GM21526 (cell line): ENCODE results near the gene XRCC4.

Experiments
- ATAC-seq: cut with Tn5 transposase; IDR thresholded peaks from one replicate; pipeline ENCODE4 v1.9.1; 2021; ENCODE audit warnings: moderate library complexity; ENCODE audit not compliant: unreplicated experiment, low FRiP score

The XRCC4 gene

GRCh38 chr5:83069096-83069799, 8.1 kb upstream of the XRCC4 start:
- ATAC-seq = no peak

- ATAC-seq = no peak
Observed at GRCh38 chr5:83071286-83072051, 5.9 kb upstream of the XRCC4 start.

GRCh38 chr5:83072966-83073365, 4.4 kb upstream of the XRCC4 start:
- no peak for ATAC-seq

DNA sequence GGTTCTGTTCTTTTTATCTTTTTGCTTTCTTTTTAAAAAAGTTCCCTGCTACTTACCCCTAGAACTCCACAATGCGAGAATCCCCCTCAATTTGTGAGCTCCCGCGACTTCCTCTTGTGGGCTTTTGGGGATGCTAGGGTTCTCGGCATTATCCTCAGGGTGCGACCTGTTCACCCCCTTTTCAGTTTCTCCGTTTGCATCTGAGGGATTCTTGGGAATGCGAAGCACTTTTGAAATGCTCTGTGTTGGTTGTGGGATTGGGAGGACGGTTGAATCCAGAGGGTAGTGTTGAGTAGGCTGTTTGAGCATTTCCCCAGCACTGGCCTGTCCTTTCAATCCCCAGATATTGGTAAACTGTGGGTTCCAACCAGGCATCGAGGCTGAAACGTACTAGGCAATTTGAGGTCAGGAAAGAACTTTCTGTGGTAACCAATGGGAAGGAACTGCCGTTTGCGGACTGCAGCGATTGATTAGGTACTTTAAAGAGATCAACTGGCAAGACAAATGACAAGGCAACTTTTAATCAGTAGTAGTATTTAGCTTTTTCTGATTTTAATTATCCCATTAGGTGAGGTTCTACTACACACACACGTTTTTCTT, 415 bp downstream of the XRCC4 start:
- ATAC-seq = peak; percentile 10

GRCh38 chr5:83082750-83083149, 5.4 kb downstream of the XRCC4 start:
- no peak for ATAC-seq

GRCh38 chr5:83084336-83084735, 7.0 kb downstream of the XRCC4 start:
- no peak for ATAC-seq

DNA sequence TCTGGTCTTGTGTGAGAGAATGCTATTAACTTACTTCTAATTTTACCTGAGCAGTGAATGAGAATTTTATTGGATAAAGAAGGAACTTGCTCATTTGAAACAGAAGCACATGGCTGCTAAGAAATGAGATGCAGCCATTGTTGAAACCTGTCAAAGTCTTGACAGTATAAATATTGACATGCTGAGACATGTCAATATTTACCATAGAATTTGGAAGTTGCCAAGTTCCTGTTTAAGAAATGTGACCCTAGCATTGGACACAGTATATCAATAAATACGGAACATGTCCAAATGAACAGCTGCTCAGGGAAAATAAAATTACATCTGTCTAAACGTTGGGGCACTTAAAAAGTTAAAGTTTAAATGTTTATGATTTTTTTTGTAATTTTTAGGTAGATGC, 7.8 kb downstream of the XRCC4 start:
- no peak for ATAC-seq

- no peak for ATAC-seq
Observed at GRCh38 chr5:83090169-83090568, 12.8 kb downstream of the XRCC4 start.

- ATAC-seq = no peak
Observed at GRCh38 chr5:83092619-83093018, 15.3 kb downstream of the XRCC4 start.

DNA sequence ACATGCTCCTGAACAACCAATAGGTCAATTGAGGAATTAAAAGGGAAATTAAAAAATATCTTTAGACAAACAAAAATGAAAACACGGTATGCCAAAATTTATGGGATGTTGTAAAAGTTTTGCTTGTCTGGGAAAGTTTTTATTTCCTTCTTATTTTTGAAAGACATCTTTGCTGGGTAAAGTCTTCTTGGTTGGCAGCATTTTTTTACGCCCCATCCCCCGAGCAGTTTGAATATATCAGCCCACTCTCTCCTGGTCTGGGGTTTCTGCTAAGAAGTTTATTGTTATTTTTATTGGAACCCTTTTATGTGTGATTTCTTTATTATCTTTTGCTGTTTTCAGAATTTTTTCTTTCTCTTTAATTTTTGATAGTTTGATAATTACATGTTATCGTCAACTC, 16.3 kb downstream of the XRCC4 start:
- no peak for ATAC-seq

- ATAC-seq = no peak
Observed at GRCh38 chr5:83095163-83095956, 18.0 kb downstream of the XRCC4 start.

- ATAC-seq = no peak
Observed at GRCh38 chr5:83095957-83096539, 18.7 kb downstream of the XRCC4 start.

- ATAC-seq = no peak
Observed at GRCh38 chr5:83096660-83097339, 19.5 kb downstream of the XRCC4 start.

GRCh38 chr5:83097689-83098231, 20.4 kb downstream of the XRCC4 start:
- ATAC-seq = no peak

DNA sequence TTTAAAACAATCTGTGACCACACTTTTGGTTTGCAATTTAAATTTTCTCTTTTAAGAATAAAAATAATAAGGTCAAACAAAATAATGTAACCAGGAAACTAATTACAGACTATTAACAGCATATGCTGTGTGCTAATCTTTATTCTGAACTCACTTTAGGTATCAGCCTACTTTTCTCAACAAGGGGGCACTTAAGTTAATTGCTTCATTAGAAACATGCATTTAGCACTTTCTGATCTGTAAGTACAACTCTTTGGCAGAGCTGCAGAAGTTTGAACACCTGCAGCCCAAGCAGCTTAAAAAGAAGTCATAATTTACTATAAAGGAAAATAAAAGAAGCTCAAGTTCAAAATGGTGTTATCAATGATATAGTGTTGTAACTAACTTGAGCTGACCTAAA, 21.7 kb downstream of the XRCC4 start:
- no peak for ATAC-seq

DNA sequence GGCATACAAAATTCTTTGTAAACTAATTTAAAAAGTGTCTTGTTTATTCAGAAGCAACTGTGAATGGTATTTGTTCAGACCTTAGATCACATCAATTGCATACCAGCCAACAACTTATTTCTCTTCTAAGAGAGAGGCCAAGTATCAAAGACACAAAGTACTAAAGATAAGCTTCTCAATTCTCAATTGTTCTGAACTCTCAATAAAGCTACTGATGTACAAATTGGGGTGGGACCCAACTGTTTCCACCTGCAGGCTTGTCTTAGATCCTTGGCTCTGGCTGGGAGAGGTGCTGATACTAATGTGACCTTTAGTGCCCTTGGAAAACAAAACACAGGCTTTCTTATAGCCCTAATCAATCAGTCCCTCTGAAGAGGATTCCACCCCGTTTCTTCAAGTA, 22.1 kb downstream of the XRCC4 start:
- ATAC-seq = no peak

DNA sequence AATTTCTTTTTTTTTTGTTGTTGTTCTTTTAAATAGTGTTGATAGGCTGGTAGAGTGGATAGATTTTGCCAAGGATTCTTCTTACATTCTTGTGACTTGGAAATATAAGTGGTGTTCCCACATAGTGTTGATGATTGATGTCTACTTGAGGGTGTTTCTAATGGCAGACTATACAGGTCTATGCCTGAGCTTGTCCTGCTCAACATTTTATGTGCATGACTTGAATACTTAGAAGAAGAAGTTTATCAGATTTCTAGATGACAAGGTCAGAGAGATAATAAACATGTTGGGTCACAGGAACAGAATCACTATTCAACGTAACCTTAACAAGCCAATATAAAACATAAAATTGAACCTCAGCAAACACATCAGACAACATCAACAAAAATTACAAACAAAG, 24.2 kb downstream of the XRCC4 start:
- ATAC-seq = no peak

- no peak for ATAC-seq
Observed at GRCh38 chr5:83102364-83102980, 25.1 kb downstream of the XRCC4 start.

- ATAC-seq = no peak
Observed at GRCh38 chr5:83104021-83104420, 26.7 kb downstream of the XRCC4 start.
